SW480 (cell line): ENCODE results near the gene DGCR2.
"Not testable (repeated sequence)": the region's sequence is repeated elsewhere in the genome, so short reads cannot be mapped to it uniquely, and the experiment has no call there.

Experiments used
- DNase-seq: peaks from one replicate; pipeline ENCODE4 v3.0.0-alpha.2; 2016; ENCODE audit warnings: low spot score

The DGCR2 gene

DNA sequence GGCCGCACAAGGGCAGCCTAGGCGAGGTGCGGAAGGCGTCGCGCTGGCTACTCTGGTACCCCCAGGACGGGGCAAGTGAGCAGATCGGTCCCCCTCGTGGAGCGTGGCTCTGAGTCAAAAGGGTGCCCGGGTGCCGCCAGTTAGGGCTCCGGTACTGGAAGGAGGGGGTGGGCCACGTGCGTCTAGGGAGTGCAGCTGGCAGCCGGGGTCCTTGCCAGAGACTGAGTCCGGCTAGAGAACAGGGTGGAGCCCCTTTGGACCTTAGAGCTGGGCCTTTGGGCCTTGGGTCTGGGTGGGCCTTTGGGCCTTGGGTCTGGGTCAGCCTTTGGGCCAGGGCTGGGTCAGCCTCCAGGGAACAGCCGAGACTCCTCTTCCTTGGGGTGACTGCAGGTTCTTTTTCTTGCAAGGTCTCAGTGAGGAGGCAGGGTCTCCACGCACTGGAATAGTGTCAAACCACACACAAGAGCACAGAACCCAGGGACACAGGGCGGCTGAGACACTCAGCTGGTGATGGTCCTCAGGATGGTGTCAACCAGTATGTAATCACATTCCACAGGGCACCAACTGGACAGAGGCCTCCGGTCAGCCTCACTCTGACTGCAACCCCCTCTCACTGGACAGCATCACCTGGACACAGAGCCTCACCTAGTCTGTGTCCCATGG lies 91.9 kb downstream of the DGCR2 start:
- DNase-seq: not testable (repeated sequence)

DNA sequence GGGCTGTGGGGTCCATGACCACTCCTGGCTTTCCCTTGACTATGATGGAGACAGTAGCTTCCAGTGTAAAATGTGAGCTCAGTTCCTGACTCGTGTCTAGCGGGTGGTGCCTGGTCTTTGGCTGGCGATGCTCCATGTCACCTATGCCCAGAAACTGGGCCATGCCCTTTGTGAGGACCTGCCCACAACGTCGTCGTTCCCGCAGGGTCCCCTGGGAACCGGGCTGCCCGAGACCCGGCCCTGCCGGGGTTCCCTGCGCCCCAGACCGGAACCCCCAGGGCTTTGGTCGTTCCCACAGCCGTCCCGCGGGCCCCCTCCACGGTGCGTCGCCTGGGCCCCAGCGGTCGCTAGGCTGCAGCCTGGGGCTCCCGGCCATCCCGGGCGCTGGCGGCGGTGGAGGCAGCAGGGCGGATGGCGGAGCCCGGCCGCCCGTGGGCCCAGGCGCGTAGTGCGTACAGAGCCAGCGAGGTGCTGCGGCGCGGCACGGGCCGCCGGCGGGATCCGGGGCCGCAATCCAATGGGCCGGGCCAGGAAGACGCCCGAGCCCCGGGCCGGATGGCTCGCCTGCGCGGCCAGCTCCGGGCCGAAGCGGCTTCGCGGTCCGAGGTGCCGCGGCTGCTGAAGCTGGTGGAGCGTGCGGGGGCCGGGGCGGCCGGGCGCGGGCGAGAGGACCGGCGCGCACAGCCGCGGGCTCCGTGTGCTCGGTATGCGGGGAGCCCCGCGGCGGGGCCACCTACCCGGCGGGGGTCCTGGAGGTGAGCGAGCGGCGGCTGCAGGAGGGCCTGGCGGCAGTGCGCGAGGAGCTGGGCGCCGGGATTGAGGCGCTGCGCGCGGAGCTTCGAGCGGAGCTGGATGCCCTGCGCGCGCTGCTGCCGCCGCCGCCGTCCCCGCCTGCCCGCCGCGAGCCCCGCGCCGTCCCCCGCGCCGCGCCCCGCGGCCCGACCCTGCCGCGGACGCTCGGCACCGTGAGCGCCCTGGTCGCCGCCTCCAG lies 92.8 kb downstream of the DGCR2 start:
- not testable (repeated sequence) for DNase-seq

GRCh38 chr22:19028060-19028455 lies 94.2 kb downstream of the DGCR2 start:
- not testable (repeated sequence) for DNase-seq

DNA sequence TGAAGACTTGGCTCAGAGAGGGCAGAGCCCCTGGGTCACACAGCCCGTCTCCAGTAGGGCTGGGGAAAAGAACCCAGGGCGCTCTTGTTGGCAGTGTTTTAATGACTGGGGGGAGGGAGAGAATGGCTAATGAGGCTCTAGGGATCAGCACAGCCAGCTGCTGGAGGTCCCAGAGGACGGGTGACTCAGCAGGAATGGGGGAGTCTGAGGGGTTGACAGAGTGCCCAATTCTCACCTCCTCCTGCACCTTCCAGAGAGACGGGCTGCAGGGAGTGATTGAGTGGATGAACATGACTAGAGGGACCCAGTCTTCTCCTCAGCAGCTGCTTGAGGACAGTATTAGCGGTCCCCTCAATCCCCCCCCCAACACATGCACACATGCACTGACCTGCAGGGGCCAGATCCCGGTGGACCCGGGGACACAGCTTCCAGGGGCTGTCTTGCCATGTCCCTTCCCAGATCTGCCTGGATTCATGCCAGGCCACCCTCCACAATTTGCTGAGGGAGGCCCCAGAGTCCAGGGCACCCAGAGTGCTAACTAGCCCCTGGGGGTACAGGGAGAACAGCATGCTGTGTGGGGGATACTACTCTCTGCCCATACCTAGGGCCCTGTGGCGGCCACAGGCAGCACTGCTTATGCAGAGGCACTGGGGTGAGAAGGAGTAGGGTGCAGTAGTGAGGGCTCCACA lies 94.7 kb downstream of the DGCR2 start:
- DNase-seq: not testable (repeated sequence)

DNA sequence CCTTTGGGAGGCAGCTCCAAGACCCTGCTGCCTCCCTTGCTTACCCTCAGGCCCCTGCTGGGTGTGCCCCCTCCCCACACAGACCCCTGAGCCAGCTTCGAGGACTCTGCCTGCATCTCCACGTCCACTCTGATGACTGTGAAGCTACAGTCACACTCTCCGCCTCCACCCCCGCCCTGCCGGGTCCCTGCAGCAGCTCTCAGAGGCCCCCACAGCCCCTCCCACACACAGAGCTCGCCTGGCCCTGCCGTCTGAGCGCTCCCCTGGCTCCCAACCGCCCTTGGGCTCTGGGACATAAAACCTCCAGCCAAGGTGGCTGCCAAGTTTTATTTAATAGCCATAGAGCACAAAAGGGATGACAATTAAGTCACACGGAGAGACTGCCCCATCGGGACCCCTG lies 96.1 kb downstream of the DGCR2 start:
- not testable (repeated sequence) for DNase-seq

- DNase-seq: not testable (repeated sequence)
These were observed 97.2 kb downstream of the DGCR2 start for GRCh38 chr22:19024956-19025489.

GRCh38 chr22:19023931-19024330 lies 98.3 kb downstream of the DGCR2 start:
- DNase-seq: not testable (repeated sequence)

- no peak for DNase-seq
These were observed 99.5 kb downstream of the DGCR2 start for GRCh38 chr22:19022755-19023154.

DNA sequence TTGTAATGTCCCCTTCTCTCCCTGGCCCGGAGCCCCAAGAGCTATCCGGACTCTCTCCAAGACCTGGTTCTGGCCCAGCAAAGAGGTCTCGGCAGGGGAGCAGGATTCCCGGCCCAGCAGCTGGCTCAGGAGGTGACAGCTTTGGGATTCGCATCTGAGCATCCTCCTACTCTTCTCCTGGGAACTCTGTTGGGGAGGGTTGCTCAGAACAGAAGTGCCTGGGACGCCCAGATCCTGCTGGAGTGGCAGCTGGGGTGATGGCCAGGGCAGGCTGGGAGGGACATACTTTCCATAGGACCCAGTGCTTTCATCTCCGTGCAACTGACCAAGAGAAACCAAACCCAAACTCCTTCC lies 102.6 kb downstream of the DGCR2 start:
- DNase-seq: no peak

GRCh38 chr22:19019029-19019678 lies 103.1 kb downstream of the DGCR2 start:
- no peak for DNase-seq

- DNase-seq: no peak
These were observed 104.0 kb downstream of the DGCR2 start for GRCh38 chr22:19018256-19018655.

GRCh38 chr22:19016081-19016766 lies 106.0 kb downstream of the DGCR2 start:
- no peak for DNase-seq

DNA sequence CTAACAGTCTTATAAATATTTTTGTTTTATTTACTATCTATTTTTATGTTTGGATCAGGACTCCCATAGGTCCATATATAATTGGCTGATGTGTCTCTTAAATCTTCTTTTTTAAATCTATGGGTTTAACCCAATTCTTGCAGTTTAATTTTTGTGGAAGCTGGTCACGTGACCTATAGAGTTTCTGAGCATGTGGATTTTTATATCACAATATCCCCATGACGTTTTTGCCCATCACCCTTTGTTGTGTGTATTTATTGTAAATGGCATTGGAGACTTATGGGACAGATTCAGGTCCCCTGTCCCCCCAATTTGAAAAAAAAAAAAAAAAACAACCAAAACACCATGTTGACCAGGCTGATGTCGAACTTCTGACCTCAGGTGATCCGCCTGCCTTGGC lies 107.3 kb downstream of the DGCR2 start:
- no peak for DNase-seq

DNA sequence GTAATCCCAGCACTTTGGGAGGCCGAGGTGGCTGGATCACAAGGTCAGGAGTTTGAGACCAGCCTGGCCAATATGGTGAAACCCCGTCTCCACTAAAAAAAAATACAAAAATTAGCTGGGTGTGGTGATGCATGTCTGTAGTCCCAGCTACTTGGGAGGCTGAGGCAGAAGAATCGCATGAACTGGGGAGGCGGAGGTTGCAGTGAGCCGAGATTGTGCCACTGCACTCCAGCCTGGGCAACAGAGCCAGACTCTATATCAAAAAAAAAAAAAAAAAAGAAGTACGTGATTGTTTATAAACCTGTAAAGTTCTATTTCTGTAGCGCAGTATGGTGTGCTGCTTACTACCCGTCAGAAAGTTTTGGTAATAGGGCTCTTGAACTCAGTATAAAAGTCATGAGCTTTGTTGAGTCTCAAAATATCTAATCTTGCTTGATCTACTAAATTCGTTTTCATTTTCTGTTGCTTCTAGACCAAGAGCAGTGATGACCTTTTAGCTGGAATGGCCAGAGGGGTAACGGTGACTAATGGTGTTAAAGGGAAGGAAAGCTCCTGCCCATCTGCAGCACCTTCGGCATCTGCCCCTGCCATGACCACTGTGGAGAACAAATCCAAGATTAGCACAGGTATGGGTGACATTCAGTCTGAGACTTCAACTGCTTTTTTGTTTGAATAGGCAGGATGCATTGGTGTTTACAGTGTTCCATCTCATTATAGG lies 108.2 kb downstream of the DGCR2 start:
- DNase-seq: not testable (repeated sequence)

DNA sequence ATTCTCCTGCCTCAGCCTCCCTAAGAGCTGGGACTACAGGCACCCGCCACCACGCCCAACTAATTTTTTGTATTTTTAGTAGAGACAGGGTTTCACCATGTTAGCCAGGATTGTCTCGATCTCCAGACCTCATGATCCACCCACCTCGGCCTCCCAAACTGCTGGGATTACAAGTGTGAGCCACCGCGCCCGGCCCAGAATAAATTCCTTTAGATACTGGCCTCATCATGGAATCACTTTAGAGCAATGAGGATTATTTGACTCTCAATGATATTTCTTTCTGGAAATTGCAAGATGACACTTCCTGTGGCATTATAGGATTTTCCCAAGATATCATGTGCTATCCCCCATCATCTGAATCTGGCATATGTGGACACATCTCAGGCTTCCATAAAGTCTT lies 108.8 kb downstream of the DGCR2 start:
- not testable (repeated sequence) for DNase-seq

DNA sequence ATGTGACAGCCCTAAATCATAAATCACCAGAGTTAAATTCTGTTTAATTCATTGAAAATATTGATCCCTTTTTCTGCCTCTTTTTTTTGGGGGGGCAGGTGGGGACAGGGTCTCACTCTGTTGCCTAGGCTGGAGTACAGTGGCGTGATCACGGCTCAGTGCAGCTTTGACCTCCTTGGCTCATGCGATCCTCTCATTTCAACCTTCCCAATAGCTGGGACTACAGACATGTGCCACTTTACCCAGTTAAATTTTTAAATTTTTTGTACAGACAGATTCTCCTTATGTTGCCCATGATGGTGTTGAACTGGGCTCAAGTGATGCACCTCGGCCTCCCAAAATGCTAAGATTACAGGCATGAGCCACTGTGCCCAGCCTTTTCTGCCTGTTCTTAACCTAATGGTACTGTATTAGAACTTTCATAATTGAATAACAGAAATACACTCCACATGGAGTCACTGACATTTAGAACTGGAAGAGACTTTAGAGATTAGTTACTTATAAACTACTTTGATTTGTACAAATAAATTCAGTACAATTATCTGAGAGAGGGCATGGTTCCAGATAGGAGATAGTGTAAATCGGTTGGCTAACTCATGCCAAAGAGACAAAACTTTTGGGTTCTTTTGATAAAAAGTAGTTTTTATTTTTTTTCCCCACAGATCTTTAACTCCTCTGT lies 109.8 kb downstream of the DGCR2 start:
- DNase-seq: no peak

- DNase-seq: not testable (repeated sequence)
These were observed 110.6 kb downstream of the DGCR2 start for GRCh38 chr22:19011611-19012010.

- DNase-seq: no peak
These were observed 111.1 kb downstream of the DGCR2 start for GRCh38 chr22:19011075-19011474.

DNA sequence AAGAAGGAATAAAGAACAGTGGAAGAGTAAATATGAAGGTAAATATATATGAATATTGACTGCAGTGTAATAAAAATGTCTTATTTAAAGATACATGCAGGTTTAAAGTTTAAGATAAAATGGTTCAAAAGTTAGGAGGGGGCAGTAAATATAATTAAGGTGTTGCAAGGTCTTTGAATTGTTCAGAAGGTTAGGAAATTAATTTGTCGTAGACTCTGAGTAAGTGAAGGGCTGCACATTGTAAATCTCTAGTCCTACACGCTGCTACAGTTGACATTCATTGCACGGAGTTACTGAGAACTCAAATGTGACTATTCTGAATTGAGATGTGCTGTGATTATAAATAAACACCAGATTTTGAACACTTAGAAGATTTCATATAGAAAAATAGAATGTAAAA lies 116.3 kb downstream of the DGCR2 start:
- DNase-seq: no peak

DNA sequence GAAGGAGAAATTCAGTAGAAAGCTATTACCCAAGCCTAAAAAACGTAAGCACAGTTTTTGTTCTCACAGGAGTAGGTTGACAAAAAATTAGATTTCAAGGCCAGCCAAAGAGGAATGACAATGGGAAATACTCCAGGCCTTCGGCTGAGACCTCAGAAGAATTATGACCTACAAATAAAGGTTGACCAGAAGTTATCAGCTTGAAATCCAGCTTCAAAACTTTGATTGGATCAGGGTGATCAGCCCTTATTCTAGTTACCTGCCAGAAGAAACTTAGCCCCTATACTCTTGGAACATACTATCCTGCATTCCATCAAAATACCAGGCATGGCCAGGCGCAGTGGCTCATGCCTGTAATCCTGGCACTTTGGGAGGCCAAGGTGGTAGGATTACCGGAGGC lies 117.7 kb downstream of the DGCR2 start:
- DNase-seq: no peak
